Mucosa of descending colon (tissue), 3 donors: ENCODE data around the gene ENTPD6. TPM values are rescaled to one million over a fixed set of nuclear protein-coding genes. Genes with fewer than 3 reads are reported as not detected.

Source experiments
- ATAC-seq: fragments of 200-7000 bp; cut with Tn5 transposase; one replicate; pipeline ENCODE4 v1.9.1; 2020; ENCODE audit warnings: mild to moderate bottlenecking, moderate library complexity
- DNase-seq, 3 donors: peaks; one replicate each; pipeline ENCODE4 v3.0.0-alpha.2; 2020
- H3K36me3 ChIP-seq: fragments of 200-600 bp; one replicate; pipeline ENCODE4 v1.8.0; 2021; ENCODE audit warnings: low read depth, mild to moderate bottlenecking
- H3K4me1 ChIP-seq: fragments of 200-600 bp; one replicate; pipeline ENCODE4 v1.8.0; 2021; ENCODE audit warnings: low read depth, mild to moderate bottlenecking
- H3K4me3 ChIP-seq: fragments of 200-600 bp; one replicate; pipeline ENCODE4 v1.8.0; 2021; ENCODE audit warnings: mild to moderate bottlenecking
- H3K9me3 ChIP-seq: fragments of 200-600 bp; one replicate; pipeline ENCODE4 v1.8.0; 2021; ENCODE audit warnings: mild to moderate bottlenecking
- intact Hi-C, 2 donors: fragments of 100-400 bp; cut with DNase I in 1 of 2; cut with micrococcal nuclease in 1 of 2; formaldehyde crosslinking; loops; one replicate each; pipeline versions ENCODE4 v1.11.0 to v1.11.1; 2022; cut with DNase I, micrococcal nuclease
- total RNA-seq, 3 donors: library from RNA; stranded (reverse); fragmentation: NEBNext Ultra II Directional in 2 of 3; extraction: Animal tissue kit (Norgen Biotek cat#: 25700) in 2 of 3; gene quantifications; one replicate each; pipeline versions ENCODE4 v1.2.1 to v1.2.4, GENCODE V29; 2021 to 2023
- TF ChIP-seq, protein P1 (sequence below): fragments of 200-600 bp; IDR thresholded peaks from one replicate; pipeline ENCODE4 v1.8.0; 2022; ENCODE audit warnings: antibody characterized with exemption, mild to moderate bottlenecking
- donor health status: DM: no; HTN: no; CAD: no; lungs with moderate emphysema.
- donor health status: DM: no; HTN: no; CAD: no.
- donor health status: DM: no; HTN: yes; CAD: no.

ENTPD6 gene
- total RNA-seq, 3 donors from 2014 or later = 114 to 191 (median 140) TPM

DNA sequence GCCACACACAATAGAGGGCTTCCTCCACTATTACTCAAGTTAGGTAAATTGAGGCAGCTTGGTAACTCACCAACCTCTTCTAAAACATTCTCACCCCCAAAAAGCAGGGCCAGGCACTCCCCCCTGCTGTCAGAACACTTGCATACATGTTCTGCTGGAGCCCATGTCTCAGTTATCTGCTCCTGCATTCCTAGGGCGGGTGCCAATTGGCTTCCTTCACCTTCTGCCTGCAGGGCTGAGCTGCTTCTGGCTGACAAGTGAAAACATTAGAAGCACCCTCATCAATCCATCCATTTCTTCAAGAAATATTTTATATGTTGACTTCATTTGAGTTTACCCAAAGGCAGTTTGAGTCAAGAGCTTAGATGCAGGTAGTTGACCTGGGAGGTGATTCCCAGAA lies 4.5 kb upstream of the ENTPD6 start:
- H3K9me3 ChIP-seq = no peaks in the 10 kb centered on the region
- peaks cover 2% of the 10 kb centered on the region for H3K4me1 ChIP-seq
- intact Hi-C loops = no loop called here
- TF ChIP-seq, protein P1, sequence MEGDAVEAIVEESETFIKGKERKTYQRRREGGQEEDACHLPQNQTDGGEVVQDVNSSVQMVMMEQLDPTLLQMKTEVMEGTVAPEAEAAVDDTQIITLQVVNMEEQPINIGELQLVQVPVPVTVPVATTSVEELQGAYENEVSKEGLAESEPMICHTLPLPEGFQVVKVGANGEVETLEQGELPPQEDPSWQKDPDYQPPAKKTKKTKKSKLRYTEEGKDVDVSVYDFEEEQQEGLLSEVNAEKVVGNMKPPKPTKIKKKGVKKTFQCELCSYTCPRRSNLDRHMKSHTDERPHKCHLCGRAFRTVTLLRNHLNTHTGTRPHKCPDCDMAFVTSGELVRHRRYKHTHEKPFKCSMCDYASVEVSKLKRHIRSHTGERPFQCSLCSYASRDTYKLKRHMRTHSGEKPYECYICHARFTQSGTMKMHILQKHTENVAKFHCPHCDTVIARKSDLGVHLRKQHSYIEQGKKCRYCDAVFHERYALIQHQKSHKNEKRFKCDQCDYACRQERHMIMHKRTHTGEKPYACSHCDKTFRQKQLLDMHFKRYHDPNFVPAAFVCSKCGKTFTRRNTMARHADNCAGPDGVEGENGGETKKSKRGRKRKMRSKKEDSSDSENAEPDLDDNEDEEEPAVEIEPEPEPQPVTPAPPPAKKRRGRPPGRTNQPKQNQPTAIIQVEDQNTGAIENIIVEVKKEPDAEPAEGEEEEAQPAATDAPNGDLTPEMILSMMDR = no peak
- DNase-seq (no peak), ATAC-seq (no peak)
- H3K36me3 ChIP-seq = no peaks in the 10 kb centered on the region
- no peak overlapping the region for H3K4me3 ChIP-seq

- H3K36me3 ChIP-seq = no peaks in the 10 kb centered on the region
- H3K9me3 ChIP-seq = no peaks in the 10 kb centered on the region
- intact Hi-C loops = no loop called here
- TF ChIP-seq, protein P1 = no peak
- H3K4me3 ChIP-seq = no peak overlapping the region
- ATAC-seq = no peak
- peaks cover 5% of the 10 kb centered on the region for H3K4me1 ChIP-seq
- DNase-seq = no peak
Observed at GRCh38 chr20:25191689-25192088, 3.8 kb upstream of the ENTPD6 start.

DNA sequence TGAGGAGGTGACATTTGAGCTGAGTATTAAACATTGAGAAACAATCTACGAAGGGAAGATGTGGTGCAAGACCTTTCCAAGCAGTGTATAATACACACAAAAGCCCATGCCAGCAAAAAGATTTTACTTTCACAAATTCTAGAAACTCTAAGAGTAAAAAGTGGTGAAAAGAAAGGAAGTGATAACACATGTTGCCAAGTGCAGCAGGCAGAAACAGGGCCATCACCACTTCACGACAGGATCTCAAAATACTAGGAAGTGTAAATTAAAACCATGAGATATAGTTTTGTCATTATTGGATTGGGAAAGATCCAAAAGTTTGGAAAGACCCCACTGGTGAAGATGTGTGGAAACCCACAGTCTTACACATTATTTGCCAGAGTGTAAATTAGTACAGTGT lies 1.7 kb upstream of the ENTPD6 start:
- ATAC-seq (no peak), DNase-seq (no peak)
- Histone ChIP-seq H3K36me3 (no peaks in the 10 kb centered on the region), H3K4me3 (no peak overlapping the region), H3K9me3 (no peaks in the 10 kb centered on the region), H3K4me1 (peaks cover 19% of the 10 kb centered on the region)
- TF ChIP-seq, protein P1 = no peak
- intact Hi-C loops = no loop called here

GRCh38 chr20:25194333-25194972 lies 1.1 kb upstream of the ENTPD6 start:
- ATAC-seq (no peak), DNase-seq (peak in 2 of 3 donors; percentile 60 to 71)
- TF ChIP-seq, protein P1 = no peak
- Histone ChIP-seq H3K4me1 (peaks cover 25% of the 10 kb centered on the region), H3K4me3 (no peak overlapping the region), H3K36me3 (no peaks in the 10 kb centered on the region), H3K9me3 (no peaks in the 10 kb centered on the region)
- intact Hi-C loops = no loop called here

DNA sequence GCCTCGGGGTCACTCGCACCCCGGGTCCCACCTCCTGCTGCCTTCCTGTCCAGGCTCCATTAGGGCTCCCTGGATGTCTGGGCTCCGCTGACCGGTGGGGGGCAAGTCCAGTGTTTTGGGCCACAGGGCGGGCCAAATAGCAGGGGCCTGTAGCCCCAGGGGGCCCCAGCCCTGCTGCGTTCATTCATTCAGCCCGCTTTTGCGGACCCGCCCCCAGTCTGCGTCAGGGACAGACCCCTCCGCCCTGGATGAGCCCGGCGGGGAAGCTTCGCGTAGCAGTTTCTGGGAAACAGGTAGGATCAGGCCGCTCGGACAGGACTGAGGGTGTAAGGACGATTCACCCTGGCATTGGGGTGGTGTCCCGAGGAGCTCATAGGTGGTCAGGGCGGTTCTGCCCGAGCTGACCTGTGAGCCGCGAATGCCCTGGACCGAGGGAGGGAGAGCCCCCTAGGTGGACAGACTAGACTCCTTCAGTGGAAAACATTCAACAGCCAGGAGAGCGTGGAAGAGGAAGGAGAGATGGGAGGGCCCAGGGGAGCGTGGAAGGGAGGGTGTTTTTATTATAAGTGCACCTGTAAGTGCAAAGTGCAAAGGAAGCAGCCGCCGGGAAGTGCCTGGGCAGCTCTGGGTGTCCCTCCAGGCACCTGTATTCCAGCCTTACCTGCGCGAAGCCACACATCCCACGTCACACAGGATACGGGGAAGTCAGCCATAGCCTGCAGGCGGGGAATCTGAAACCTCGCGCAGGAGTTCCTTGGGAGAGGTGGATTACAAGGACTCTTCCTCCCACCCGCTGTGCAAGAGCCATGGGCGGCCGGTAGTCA lies 662 bp downstream of the ENTPD6 start:
- DNase-seq (peak; percentile 86 to 92 (median 87)), ATAC-seq (peak; percentile 81)
- no peaks in the 10 kb centered on the region for H3K36me3 ChIP-seq
- peak overlapping the region; percentile 91 for H3K4me3 ChIP-seq
- intact Hi-C loops = no loop called here
- peaks cover 38% of the 10 kb centered on the region for H3K4me1 ChIP-seq
- TF ChIP-seq, protein P1 = no peak
- H3K9me3 ChIP-seq = no peaks in the 10 kb centered on the region
